GM20431 (cell line): Measurements from ENCODE around the gene GINS1.

Experiments
- in situ Hi-C: fragments of 300-500 bp; cut with MseI, MboI; formaldehyde crosslinking; loops from one replicate; pipeline ENCODE4 v1.15.0; 2020; ENCODE audit warnings: low sequenced_read_pairs; ENCODE audit not compliant: unreplicated experiment

GINS1 gene

GRCh38 chr20:25447671-25448070 lies 40.2 kb downstream of the GINS1 start:
- in situ Hi-C loops: no loop called here

GRCh38 chr20:25452333-25452732 lies 44.9 kb downstream of the GINS1 start:
- in situ Hi-C loops: no loop called here

GRCh38 chr20:25453035-25453810 lies 45.8 kb downstream of the GINS1 start:
- in situ Hi-C loops: no loop called here

GRCh38 chr20:25454153-25454900 lies 46.9 kb downstream of the GINS1 start:
- in situ Hi-C loops: no loop called here

GRCh38 chr20:25457886-25458680 lies 50.6 kb downstream of the GINS1 start:
- in situ Hi-C loops: no loop called here

- in situ Hi-C loops: no loop called here
These were observed 51.8 kb downstream of the GINS1 start for GRCh38 chr20:25459111-25459830.

GRCh38 chr20:25459916-25460535 lies 52.6 kb downstream of the GINS1 start:
- in situ Hi-C loops: no loop called here

- in situ Hi-C loops: no loop called here
These were observed 53.2 kb downstream of the GINS1 start for GRCh38 chr20:25460566-25461280.

- in situ Hi-C loops: no loop called here
These were observed 53.8 kb downstream of the GINS1 start for GRCh38 chr20:25461281-25461650.

- in situ Hi-C loops: no loop called here
These were observed 54.5 kb downstream of the GINS1 start for GRCh38 chr20:25461786-25462545.

GRCh38 chr20:25464501-25465242 lies 57.2 kb downstream of the GINS1 start:
- in situ Hi-C loops: no loop called here

GRCh38 chr20:25465243-25466135 lies 58.0 kb downstream of the GINS1 start:
- in situ Hi-C loops: no loop called here

GRCh38 chr20:25466846-25467245 lies 59.4 kb downstream of the GINS1 start:
- in situ Hi-C loops: no loop called here

GRCh38 chr20:25467441-25467840 lies 60.0 kb downstream of the GINS1 start:
- in situ Hi-C loops: no loop called here

- in situ Hi-C loops: no loop called here
These were observed 60.9 kb downstream of the GINS1 start for GRCh38 chr20:25468126-25469075.

GRCh38 chr20:25469558-25469957 lies 62.1 kb downstream of the GINS1 start:
- in situ Hi-C loops: no loop called here
